Measurements from ENCODE around the gene EIF2D. TPM values are rescaled to one million over a fixed set of nuclear protein-coding genes. Genes with fewer than 3 reads are reported as not detected.

EIF2D gene
- total and polyA plus RNA-seq, 7 donors = 27.0 to 59.6 (median 43.3) TPM

DNA sequence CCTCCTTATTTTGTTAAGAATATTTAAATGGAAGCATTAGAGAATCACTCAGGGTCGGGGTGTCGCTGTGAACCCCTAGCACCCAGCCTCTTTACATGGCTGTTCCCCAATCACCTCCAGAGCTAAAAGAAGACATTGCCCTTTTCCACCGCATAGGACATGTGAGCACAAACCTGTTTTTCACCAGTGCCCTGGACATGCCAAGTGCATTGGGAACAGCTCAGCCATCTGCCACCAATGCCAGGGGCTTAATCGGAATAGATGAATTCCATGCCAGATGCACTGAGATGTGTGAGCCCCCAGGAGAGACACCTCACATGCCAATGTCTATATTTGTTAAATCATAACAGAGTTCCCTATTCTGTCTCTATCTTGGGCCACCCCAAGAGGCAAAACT is 33.3 kb downstream of the EIF2D start:
- Histone ChIP-seq H3K27ac (no peak overlapping the region), H3K4me1 (peaks cover 0 to 5% (median 0%) of the 10 kb centered on the region in 4 donors), H3K9me3 (no peaks in the 10 kb centered on the region), H3K27me3 (no peaks in the 10 kb centered on the region), H3K4me3 (no peak overlapping the region), H3K36me3 (no peaks in the 10 kb centered on the region)
- DNase-seq = no peak
- 88 to 92% methylated on average over 4 of the region's 4 CpGs for WGBS, 2 donors
- intact Hi-C loops (cut with DNase I) = no loop called here
- no peak for TF ChIP-seq EP300 (IDR thresholded peaks at IDR 0.05)
- no peak for TF ChIP-seq POLR2A (IDR thresholded peaks at IDR 0.05)
- TF ChIP-seq, protein P1, sequence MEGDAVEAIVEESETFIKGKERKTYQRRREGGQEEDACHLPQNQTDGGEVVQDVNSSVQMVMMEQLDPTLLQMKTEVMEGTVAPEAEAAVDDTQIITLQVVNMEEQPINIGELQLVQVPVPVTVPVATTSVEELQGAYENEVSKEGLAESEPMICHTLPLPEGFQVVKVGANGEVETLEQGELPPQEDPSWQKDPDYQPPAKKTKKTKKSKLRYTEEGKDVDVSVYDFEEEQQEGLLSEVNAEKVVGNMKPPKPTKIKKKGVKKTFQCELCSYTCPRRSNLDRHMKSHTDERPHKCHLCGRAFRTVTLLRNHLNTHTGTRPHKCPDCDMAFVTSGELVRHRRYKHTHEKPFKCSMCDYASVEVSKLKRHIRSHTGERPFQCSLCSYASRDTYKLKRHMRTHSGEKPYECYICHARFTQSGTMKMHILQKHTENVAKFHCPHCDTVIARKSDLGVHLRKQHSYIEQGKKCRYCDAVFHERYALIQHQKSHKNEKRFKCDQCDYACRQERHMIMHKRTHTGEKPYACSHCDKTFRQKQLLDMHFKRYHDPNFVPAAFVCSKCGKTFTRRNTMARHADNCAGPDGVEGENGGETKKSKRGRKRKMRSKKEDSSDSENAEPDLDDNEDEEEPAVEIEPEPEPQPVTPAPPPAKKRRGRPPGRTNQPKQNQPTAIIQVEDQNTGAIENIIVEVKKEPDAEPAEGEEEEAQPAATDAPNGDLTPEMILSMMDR (IDR thresholded peaks at IDR 0.05) = no peak

GRCh38 chr1:206578068-206578977 is 33.9 kb downstream of the EIF2D start:
- H3K9me3 ChIP-seq = no peaks in the 10 kb centered on the region
- H3K4me1 ChIP-seq = peaks cover 0 to 5% (median 0%) of the 10 kb centered on the region in 4 donors
- H3K4me3 ChIP-seq = no peak overlapping the region
- 66 to 72% methylated on average over 10 of the region's 10 CpGs for WGBS, 2 donors
- TF ChIP-seq, protein P1 (IDR thresholded peaks at IDR 0.05) = no peak
- no peaks in the 10 kb centered on the region for H3K27me3 ChIP-seq
- H3K36me3 ChIP-seq = no peaks in the 10 kb centered on the region
- no peak overlapping the region for H3K27ac ChIP-seq
- no peak for DNase-seq
- intact Hi-C loops (cut with DNase I) = no loop called here

DNA sequence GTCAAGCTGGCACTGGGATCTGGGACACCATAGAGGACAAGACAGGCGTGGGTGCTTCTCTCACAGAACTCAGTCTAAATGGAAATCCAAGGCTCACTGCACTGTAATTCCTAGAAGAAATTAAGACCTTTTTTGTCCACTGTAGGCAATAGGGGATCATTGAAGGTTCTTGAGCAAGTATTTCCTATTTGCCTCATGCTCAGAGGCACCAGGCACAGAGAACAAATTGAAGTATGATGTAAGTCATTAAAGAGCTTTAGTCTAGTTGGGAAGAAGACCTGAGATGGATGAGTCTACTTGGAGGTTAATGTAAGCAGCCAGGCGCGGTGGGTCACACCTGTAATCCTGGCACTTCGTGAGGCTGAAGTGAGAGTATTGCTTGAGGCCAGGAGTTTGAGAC is 34.6 kb downstream of the EIF2D start:
- Histone ChIP-seq H3K4me3 (no peak overlapping the region), H3K27me3 (no peaks in the 10 kb centered on the region), H3K9me3 (no peaks in the 10 kb centered on the region), H3K4me1 (peaks cover 0 to 5% (median 0%) of the 10 kb centered on the region in 4 donors), H3K36me3 (no peaks in the 10 kb centered on the region), H3K27ac (no peak overlapping the region)
- DNase-seq = no peak
- WGBS, 2 donors = 81 to 88% methylated on average over 4 of the region's 4 CpGs
- intact Hi-C loops (cut with DNase I) = no loop called here
- TF ChIP-seq POLR2A (IDR thresholded peaks at IDR 0.05) (no peak), POLR2AphosphoS5 (IDR thresholded peaks at IDR 0.05) (no peak), EP300 (IDR thresholded peaks at IDR 0.05) (no peak)
- TF ChIP-seq, protein P1 (IDR thresholded peaks at IDR 0.05) = no peak

DNA sequence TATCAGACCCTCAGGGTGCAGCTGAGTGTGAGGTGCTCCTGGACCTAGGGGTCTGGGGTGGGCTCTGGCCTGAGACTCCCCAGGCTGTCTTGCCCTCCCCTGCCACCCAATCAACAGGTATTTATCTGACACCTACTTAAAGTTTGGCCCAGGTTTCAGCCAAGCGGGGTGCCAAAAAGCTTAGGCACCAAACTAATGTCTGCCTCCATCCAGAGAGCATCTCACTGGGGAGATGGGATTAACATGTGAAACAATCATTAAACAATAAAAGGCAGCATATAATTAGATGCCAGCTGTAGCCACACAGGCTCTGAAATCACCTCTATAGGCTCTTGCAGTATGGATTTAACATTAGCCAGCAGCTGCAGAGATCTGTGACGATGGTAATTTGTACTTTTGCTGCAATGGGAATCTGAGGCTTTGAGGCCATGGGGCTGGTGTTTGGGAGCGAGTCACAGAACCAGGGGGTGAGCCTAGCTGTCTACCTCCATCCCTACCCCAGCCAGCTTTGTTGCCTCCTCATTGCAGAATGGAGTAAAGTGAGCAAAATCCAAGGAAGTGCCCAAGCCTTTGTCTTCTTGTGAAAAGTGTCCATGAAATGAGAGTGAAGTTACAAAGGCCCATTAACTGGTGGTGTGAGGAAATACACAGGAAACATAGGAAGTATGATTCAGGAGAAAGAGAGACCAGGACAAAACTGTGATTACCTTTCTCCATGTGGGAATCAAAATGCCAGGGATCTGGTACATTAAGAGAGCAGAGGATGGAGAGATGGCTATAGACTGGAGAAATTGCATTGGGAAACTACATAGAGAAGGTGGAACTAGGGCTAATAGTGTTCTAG is 36.1 kb downstream of the EIF2D start:
- Histone ChIP-seq H3K36me3 (no peaks in the 10 kb centered on the region), H3K27ac (peak overlapping the region; percentile 34 to 61 (median 56)), H3K9me3 (no peaks in the 10 kb centered on the region), H3K4me3 (no peak overlapping the region), H3K4me1 (peaks cover 0 to 5% (median 0%) of the 10 kb centered on the region in 4 donors), H3K27me3 (no peaks in the 10 kb centered on the region)
- 84 to 88% methylated on average over 3 of the region's 3 CpGs for WGBS, 2 donors
- no peak for DNase-seq
- no peak for TF ChIP-seq POLR2AphosphoS5 (IDR thresholded peaks at IDR 0.05)
- no peak for TF ChIP-seq EP300 (IDR thresholded peaks at IDR 0.05)
- TF ChIP-seq, protein P1 (IDR thresholded peaks at IDR 0.05) = no peak
- no peak for TF ChIP-seq POLR2A (IDR thresholded peaks at IDR 0.05)
- intact Hi-C loops (cut with DNase I) = no loop called here
